ENCODE data around the gene CDH4. TPM values are rescaled to one million over a fixed set of nuclear protein-coding genes. Genes with fewer than 3 reads are reported as not detected.

CDH4 gene
- total RNA-seq, 4 donors from 2014 or later: under 0.01 to 0.56 (median 0.19) TPM; not detected in 1

- DNase-seq (ENCODE audit: low spot score) (no peak), ATAC-seq (ENCODE audit: low FRiP score) (no peak)
- no peak for TF ChIP-seq CTCF (IDR thresholded peaks at IDR 0.05)
Observed at GRCh38 chr20:61704661-61705060, 452.6 kb downstream of the CDH4 start.

GRCh38 chr20:61705386-61706258, 453.6 kb downstream of the CDH4 start:
- TF ChIP-seq CTCF (IDR thresholded peaks at IDR 0.05): no peak
- DNase-seq (ENCODE audit: low spot score): no peak
- ATAC-seq (ENCODE audit: low FRiP score): no peak

GRCh38 chr20:61706259-61706961, 454.3 kb downstream of the CDH4 start:
- no peak for DNase-seq (ENCODE audit: low spot score)
- no peak for TF ChIP-seq CTCF (IDR thresholded peaks at IDR 0.05)
- no peak for ATAC-seq (ENCODE audit: low FRiP score)

GRCh38 chr20:61708891-61709290, 456.8 kb downstream of the CDH4 start:
- DNase-seq (ENCODE audit: low spot score) (no peak), ATAC-seq (ENCODE audit: low FRiP score) (no peak)
- no peak for TF ChIP-seq CTCF (IDR thresholded peaks at IDR 0.05)

- no peak for ATAC-seq (ENCODE audit: low FRiP score)
- DNase-seq (ENCODE audit: low spot score): no peak
- TF ChIP-seq CTCF (IDR thresholded peaks at IDR 0.05): no peak
Observed at GRCh38 chr20:61710108-61710507, 458.0 kb downstream of the CDH4 start.

GRCh38 chr20:61712688-61713087, 460.6 kb downstream of the CDH4 start:
- TF ChIP-seq CTCF (IDR thresholded peaks at IDR 0.05): no peak
- DNase-seq (ENCODE audit: low spot score) (no peak), ATAC-seq (ENCODE audit: low FRiP score) (no peak)
